ENCODE results near the gene SMTN.
"Not testable (repeated sequence)": the region's sequence is repeated elsewhere in the genome, so short reads cannot be mapped to it uniquely, and the experiment has no call there.

The SMTN gene

DNA sequence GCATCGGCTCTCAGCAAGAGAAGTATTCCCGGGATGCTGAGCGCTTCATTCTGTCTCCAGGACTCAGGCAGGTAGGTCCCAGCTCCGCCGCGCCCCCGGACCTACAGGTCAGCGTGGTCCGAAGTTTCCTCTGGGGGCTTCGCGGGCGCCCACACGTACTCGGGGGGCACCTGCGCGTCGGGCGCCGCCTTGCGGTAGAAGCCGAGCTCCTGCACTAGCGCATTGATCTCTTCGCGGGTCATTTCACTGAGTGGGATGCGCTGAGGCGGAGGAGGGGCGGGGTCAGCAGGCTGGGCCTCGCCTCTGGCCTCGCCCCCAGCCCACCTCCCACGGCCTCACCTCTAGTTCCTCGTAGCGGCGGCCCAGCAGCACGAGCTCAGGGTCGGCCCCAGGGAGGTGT lies 23.8 kb downstream of the SMTN start:
- DNase-seq (ENCODE audit: low read depth): no peak

DNA sequence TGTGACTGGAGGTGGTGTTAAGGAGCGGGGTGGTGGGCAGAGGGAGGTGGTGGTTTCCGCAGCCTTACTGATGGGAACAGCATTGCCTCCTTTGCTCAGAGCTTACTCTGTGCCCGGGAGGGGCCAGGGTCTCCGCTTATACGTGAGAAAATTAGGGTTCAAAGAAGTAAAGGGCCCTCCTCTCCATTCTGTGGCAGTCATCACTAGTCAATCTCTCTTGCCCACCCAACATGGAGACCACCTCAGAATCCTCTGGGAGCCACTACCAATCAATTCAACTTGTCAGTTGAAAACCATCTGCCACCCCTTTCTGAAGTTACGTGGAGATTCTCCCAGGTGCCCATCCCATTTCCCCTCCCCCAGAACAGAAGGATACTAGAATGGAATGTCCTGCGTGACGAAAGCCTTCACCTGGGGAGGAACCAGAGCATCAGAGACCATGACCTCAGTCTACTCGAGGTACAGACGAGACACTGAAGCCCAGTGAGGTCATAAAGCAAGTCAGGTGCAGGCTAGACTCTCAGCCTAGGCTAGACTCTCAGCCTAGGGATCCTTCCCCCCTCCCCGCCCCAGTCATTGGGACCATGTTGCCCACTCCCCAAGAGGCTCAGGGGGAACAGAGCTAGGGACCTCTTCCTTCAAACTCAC lies 24.3 kb downstream of the SMTN start:
- no peak for DNase-seq (ENCODE audit: low read depth)

DNA sequence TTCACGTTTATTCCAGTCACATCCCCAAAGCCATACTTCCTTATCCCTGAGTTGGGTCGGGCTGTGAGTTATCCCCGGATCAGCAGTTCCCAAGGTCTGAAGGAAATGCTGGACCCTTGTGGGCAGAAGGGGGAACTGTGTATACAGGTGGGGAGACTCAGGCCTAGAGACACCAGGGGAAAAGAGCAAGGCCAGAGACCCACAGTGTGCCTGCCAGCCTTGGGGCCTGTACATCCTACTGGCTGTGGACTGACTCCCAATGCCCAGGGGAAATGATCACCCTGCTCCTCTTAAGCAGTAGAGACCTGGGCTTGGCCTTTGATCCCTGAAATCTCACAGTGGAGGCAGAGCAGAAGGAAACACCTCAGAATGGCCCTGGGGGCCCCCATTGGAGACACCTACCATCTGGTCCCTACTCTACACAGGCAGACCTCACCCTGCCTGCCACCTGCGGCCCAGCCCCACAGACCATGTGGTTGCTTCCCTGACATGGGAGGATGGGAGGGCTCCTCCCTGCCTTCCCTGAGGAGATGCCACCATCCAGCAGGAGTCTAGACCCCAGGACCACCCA lies 25.0 kb downstream of the SMTN start:
- DNase-seq (ENCODE audit: low read depth): peak; percentile 69

DNA sequence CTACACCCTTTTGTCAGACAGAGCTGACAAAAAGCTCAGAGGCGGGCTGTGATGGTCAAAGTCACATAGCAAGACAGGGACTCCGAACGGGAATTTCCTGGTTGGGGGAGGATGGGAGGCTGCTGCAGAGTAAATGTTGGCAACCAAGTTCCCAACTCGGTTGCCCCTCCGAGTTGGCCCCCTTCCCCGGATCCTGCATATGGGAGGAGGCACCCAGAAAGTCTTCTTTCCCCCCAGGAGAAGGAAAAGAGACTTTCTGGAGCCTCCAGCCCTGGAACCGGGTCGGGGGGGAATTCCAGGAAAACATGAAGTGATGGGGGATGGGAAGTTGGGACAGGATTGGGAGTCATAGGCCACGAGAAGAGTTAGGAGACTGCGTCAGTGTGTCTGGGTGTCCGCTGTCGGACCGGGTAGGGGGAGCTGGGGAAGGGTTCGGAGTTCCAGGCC lies 25.6 kb downstream of the SMTN start:
- peak; percentile 74 for DNase-seq (ENCODE audit: low read depth)

DNA sequence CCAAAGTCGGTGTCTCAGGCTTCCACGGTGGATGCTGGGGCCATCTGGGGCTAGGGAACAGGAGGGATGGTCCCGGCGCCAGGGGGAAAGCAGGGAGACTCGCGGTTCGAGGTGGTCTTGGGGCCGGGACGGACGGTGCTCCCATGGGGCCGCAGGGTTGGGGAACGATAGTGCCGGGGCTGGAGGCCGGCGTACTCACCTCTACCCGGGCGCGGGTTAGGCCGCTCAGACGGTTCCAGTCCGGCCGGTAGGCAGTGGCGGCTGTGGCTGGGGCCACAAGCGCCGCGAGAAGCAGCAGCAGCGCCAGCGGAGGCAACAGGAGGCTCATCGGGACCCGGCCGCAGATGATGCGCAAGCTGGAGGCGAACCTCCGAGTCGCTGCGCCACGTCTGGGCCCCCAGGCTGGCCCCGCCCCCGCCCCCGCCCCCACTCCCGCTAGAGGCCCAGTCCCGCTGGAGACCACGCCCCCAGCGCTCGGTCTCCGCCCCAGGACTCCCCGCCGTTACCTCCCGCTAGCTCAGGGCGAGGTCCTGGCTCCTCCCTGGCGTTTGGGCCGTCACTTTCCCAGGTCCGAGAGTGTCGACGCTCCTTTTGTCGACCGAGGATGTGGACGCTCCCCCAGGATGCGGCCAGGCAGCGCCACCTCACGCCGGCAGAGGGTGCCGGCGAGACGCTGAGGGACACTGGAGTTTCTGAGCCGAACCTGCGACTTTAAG lies 26.2 kb downstream of the SMTN start, which contains the start of gene SELENOM:
Gene SELENOM (minus strand): TSS at position 391 of the 716 bp plus-strand sequence. CDS start 63 bp downstream, at position 328.
- peak; percentile 99 for DNase-seq (ENCODE audit: low read depth)

DNA sequence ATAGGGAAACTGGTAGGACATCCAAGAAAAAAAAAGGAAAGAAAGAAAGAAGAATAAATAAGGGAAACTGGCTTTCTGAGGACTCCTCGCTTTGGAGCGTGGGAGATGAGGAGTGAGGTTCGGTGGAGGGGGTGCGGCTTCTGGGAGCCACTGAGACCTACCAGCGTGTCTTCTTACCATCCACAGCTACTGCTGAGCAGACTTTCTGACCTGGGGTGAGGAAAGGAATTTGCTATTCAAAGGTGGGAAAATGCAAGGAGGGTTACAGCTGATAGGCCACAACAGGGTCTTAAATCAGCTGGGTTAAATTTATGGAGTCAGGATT lies 26.7 kb downstream of the SMTN start:
- no peak for DNase-seq (ENCODE audit: low read depth)

DNA sequence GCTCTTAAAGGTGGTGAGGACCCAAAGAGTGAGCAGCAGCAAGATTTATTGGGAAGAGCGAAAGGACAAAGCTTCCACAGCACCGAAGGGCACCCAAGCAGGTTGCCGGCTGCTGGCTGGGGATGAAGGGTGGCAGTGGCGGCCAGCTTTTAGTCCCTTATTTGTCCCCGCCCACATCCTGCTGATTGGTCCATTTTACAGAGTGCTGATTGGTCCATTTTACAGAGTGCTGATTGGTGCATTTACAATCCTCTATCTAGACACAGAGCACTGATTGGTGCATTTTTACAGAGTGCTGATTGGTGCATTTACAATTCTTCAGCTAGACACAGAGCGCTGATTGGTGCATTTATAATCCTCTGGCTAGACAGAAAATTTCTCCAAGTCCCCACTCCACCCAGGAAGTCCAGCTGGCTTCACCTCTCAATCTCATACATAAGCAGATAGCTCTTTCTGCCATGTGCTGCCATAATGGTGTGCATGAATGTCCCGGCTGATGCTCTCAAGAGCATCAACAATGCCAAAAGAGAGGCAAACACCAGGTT lies 31.5 kb downstream of the SMTN start:
- not testable (repeated sequence) for DNase-seq (ENCODE audit: low read depth)

DNA sequence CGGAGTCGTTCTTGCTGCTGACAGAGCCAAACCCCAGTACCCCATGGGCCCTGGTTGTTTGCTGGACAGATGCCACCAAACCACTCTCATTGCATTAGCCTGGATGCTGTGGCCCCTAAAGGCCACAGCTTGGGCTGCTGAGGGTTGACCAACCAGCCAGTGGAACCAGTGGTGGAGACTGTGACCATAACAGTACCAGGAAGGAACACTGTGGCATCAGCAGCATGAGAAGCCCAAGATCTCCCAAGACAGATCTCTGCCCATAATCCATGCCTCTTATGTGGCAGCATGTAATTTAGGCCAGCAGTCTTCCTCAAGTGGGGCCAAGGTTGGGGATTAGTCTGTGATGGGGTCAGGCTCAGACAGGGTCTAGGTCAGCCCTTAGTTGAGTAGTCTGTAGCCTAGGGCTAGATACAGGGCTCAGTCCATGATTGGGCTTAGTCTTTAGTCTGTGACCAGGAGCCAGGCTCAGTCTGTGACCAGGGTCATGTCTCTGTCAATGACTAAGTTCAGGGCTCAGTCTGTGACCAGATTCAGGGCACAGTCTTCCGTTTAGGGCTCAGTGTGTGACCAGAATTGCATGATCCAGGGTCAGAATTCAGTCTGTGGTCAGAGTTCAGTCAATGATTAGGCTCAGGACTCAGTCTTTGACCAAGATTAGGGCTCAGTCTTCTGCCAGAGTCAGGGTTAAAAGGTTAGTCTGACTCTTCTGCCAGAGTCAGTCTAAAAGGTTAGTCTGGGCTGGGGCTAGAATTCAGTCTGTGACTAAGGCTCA lies 37.1 kb downstream of the SMTN start:
- no peak for DNase-seq (ENCODE audit: low read depth)

DNA sequence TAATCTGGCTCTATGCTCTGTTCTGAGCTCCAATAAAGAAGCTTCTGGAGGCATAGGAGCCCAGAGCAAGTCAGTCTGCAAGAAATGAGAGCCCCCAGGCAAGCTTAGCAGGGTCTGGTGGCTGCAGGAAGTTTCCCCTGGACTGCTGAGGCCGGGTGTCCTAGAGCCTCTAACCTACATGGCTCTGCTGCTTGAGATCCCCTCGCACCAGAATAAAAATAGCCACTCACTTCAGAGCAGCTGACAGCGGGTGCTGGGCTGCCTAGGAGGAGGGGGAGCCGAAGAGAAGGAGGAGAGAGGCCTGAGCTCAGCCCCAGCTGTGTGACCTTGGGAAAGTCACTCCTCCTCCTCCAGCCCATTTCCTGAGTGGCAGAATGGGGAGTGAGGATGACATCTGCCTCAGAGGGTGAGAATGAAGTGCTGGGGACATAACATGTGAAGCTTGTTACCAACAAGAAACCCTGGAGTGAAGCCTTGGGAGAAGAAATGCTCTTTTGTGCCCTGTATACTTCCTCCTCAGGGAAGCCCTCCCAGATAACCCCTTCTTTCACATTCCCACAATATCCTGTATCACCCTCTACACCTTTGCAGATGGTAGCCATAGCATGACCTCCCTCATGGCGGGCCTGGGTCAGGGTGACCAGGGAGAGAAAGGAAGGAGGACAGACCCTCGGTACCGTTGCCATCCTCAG lies 38.1 kb downstream of the SMTN start:
- no peak for DNase-seq (ENCODE audit: low read depth)

DNA sequence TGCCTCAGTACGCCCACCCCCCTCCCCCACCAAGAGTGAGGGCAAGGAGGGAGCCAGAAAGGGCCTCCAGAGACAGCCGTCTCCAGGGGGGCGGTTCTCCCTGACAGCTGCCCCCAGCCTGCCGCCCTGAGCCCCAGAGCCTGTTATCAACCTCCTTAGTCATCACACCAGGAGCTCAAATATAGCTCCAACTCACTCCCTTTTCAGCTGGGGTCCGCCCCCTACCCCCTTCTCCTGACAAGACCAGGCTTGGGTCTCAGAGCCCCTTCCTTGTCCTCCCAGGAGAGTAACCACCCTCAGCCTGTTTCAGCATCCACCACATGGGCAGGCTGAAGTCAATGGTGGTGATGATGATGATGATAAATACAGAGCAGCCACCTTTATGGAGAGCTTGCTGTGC lies 39.1 kb downstream of the SMTN start:
- DNase-seq (ENCODE audit: low read depth): no peak

DNA sequence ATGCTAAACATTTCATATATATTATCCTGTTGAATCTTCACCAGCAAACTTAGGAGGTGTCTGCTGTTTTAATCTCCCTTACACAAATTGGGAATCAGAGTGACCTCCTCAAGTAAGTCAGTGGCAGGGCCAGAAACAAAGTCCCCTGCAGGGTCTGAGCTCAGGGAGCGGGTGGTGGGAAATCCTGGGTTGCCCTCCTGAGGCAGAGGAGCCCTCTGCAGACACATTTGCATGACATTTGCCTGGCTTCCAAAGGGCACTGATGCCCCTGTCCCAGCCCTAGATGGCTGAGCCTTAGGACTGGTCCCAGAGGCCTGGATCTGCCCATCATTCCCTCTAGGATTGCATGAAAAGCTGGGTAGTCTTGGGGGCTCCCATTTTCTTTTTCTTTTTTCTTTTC lies 39.5 kb downstream of the SMTN start:
- no peak for DNase-seq (ENCODE audit: low read depth)

DNA sequence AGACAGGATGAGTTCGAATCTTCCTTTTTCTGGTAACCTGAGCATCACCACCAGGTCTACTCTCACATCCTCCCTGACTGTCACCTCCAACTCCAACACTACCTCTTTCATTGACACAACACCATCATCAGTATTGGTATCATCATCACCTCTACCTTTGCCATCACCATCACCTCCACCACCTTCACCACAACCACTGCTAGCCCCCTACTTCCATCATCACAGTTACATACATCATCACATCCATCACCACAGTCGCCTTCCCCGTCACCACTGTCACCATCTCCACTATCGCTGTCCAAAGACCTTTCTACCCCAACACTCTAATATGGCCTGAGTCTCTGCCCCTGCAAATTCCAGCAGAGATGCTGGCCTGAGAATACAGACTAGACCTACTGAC lies 40.3 kb downstream of the SMTN start:
- DNase-seq (ENCODE audit: low read depth): no peak

DNA sequence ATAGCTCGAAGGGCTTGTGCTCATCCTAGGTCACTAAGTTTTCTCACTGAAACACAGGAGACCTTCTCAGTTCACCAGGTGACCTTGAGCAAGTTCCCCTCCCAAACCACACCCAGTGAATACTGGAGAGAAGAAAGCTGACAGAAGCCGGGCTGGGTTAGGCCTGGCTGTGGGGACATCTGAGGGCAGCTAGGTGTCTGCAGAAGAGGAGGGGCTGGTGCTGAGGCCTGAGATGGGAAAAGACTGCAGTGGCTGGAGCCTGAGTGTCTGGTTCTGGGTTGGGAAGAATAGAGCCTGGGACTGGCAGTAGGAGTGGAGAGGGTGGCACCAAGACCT lies 41.0 kb downstream of the SMTN start:
- DNase-seq (ENCODE audit: low read depth): no peak

DNA sequence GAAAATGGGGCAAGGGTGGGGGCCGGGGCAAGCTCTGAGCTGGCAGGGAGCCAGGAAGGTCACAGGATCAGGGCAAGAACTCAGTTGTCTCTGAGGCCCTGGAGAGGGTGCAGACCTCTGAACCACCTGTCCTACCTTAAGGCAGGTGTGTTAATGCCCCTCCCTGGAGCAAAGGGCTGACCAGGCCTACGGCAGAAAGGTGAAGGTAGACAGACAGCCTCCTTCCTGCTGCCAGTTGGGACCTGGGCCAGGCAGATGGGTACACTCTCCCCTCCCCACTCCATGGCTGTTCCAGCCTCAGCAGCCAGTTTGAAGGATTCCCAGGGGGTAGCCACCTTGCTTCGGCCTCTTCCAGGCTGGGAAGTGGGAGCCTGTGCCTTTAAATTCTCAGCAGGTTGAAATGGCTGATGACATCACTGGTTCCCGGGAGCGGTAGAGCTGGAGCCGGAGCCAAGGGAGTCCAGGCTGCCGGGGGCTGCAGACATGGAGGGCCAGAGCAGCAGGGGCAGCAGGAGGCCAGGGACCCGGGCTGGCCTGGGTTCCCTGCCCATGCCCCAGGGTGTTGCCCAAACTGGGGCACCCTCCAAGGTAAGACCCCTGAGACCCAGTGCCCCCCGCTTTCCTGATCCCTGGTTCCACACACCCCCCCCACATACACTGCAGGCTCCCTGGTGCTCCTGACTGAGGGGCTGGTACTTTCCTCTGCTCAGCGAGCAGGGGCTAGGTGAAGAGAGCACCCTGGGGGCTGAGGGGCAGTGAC lies 41.6 kb downstream of the SMTN start, which contains the start of gene INPP5J:
Gene INPP5J (plus strand): TSS at position 435 of the 760 bp plus-strand sequence. CDS start 49 bp downstream, at position 484.
- DNase-seq (ENCODE audit: low read depth): peak; percentile 70

DNA sequence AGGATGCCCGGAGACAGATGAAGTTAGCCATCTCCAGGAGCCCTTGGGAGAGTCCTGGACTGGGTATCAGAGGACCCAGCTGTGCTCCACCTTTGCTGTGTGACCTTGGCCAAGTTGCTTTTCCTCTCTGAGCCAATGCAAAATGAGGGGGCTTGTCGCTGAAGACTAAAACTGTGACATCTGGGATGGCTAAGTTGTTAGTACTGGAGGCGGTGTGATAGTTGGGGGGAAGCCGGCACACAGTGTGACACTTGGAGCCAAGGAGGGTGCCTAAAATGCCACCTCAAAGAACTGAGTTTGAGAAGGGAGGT lies 42.1 kb downstream of the SMTN start:
- DNase-seq (ENCODE audit: low read depth): no peak

DNA sequence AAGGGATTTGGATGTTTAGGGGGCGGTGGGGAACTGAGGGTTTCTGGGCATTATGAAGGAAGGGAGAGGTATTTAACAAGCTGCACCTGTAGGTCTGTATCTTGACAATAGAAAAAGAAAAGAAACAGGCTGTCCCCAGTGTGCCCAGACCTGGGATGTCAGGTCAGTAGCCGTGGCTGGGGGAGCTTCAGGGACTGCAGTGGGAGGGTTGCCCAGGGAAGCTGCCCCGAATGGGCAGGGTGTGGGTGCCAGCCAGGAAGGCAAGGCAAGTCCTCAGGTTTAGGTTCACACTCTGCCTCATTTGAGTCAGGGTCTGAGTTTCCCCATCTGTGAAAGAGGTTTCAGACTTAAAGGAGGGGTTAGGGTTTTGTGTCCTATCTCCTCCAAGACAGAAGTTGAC lies 43.2 kb downstream of the SMTN start:
- no peak for DNase-seq (ENCODE audit: low read depth)

DNA sequence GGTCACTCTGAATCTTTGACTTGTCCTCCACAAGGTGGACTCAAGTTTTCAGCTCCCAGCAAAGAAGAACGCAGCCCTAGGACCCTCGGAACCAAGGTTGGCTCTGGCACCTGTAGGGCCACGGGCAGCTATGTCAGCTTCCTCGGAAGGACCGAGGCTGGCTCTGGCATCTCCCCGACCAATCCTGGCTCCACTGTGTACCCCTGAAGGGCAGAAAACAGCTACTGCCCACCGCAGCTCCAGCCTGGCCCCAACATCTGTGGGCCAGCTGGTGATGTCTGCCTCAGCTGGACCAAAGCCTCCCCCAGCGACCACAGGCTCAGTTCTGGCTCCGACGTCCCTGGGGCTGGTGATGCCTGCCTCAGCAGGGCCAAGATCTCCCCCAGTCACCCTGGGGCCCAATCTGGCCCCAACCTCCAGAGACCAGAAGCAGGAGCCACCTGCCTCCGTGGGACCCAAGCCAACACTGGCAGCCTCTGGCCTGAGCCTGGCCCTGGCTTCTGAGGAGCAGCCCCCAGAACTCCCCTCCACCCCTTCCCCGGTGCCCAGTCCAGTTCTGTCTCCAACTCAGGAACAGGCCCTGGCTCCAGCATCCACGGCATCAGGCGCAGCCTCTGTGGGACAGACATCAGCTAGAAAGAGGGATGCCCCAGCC lies 43.8 kb downstream of the SMTN start:
- no peak for DNase-seq (ENCODE audit: low read depth)

DNA sequence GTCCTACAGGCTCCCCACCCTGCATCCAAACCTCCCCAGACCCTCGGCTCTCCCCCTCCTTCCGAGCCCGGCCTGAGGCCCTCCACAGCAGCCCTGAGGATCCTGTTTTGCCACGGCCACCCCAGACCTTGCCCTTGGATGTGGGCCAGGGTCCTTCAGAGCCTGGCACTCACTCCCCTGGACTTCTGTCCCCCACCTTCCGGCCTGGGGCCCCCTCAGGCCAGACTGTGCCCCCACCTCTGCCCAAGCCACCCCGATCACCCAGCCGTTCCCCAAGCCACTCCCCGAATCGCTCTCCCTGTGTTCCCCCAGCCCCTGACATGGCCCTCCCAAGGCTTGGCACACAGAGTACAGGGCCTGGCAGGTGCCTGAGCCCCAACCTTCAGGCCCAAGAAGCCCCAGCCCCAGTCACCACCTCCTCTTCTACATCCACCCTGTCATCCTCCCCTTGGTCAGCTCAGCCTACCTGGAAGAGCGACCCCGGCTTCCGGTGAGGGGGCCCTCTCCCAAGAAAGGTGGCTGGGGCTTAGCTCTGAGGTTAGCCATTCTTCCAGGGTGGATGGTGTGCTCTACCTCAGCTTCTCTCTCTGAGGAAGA lies 44.5 kb downstream of the SMTN start:
- no peak for DNase-seq (ENCODE audit: low read depth)

DNA sequence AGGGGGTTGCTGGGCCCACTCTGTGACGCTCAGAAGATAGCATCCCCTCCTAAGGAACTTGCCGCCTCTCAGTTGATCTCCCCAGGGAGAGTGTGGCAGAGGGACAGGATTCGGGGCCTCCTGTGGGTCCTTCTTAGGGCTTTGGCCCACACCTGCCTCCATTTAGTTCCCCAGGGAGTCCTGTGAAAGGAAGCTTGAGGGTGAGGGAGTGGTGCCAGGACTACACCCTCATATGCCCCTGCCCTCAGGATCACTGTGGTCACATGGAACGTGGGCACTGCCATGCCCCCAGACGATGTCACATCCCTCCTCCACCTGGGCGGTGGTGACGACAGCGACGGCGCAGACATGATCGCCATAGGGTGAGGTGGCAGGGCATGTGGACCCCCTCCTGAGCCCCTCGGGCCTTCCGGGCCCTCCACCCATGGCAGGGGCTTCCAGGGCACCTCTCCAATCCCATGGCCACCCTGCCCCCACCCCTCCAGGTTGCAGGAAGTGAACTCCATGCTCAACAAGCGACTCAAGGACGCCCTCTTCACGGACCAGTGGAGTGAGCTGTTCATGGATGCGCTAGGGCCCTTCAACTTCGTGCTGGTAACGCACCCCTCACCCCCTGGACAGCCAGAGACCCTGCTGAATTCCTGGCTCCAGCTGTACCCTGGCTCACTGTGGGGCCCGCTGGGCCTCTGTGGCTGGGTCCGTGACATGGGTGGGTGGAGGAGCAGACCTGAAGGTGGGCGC lies 45.2 kb downstream of the SMTN start:
- DNase-seq (ENCODE audit: low read depth): no peak

DNA sequence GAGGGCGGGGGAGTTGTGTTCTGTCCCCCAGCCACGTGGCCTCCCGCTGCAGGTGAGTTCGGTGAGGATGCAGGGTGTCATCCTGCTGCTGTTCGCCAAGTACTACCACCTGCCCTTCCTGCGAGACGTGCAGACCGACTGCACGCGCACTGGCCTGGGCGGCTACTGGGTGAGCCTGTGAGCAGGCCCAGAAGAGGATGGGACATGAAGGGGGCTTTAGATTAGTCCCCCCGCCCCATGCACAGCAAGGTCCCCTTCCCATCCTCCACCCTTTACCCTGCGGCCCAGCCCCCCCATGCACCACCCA lies 45.7 kb downstream of the SMTN start:
- DNase-seq (ENCODE audit: low read depth): no peak
